Measurements from ENCODE around the gene TENT4B. TPM values are rescaled to one million over a fixed set of nuclear protein-coding genes. Genes with fewer than 3 reads are reported as not detected.

The TENT4B gene
- total RNA-seq, 1 donor from 2014 or later: 13.5 TPM

DNA sequence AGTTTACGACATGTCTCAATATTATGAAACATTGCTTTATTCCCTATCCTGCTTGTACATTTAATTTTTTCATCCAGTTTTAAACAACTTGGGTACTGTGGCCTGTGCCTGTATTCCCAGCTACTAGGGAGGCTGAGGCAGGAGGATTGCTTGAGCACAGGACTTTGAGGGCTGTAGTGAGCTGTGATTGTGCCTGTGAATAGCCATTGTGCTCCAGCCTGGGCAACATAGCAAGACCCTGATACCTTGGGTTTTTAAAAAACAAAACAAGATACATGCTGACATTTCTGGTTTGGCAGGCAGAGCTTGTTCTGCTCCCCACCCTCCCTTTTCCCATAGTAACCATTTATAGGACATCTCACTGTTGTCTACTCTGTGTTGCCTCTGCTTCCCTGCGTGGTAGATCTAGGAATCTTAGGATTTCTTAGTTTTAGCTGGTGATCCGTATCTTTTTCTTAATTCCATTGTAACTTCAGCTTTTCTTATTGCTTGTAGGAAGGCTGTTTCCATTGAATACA, 35.6 kb downstream of the TENT4B start:
- H3K27ac Mint-ChIP-seq: no peak overlapping the region
- peaks cover 13% of the 10 kb centered on the region for H3K4me1 Mint-ChIP-seq (ENCODE audit: low read depth)

DNA sequence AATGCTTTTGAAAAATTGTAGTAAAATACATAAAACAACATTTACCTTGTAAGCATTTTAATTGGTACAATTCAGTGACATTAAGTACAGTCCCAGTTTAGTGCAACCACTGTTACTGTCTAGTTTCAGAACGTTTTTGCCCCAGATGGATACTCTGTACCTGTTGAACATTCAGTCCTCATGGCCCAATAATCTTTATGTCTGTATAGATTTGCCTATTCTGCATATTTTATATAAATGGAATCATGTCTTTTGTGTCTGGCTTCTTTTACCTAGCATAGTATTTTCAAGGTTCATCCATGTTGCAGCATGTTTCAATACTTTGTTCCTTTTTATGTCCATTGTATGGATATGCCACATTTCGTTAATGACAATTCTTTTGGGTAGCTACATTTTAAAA, 37.2 kb downstream of the TENT4B start:
- Mint-ChIP-seq H3K4me3 (ENCODE audit: low read depth) (no peak overlapping the region), H3K27ac (no peak overlapping the region), H3K36me3 (ENCODE audit: insufficient read depth) (peaks cover 2% of the 10 kb centered on the region), H3K4me1 (ENCODE audit: low read depth) (peaks cover 10% of the 10 kb centered on the region), H3K9me3 (ENCODE audit: low read depth) (no peaks in the 10 kb centered on the region), H3K27me3 (no peaks in the 10 kb centered on the region)
- TF ChIP-seq, protein P1, sequence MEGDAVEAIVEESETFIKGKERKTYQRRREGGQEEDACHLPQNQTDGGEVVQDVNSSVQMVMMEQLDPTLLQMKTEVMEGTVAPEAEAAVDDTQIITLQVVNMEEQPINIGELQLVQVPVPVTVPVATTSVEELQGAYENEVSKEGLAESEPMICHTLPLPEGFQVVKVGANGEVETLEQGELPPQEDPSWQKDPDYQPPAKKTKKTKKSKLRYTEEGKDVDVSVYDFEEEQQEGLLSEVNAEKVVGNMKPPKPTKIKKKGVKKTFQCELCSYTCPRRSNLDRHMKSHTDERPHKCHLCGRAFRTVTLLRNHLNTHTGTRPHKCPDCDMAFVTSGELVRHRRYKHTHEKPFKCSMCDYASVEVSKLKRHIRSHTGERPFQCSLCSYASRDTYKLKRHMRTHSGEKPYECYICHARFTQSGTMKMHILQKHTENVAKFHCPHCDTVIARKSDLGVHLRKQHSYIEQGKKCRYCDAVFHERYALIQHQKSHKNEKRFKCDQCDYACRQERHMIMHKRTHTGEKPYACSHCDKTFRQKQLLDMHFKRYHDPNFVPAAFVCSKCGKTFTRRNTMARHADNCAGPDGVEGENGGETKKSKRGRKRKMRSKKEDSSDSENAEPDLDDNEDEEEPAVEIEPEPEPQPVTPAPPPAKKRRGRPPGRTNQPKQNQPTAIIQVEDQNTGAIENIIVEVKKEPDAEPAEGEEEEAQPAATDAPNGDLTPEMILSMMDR (IDR thresholded peaks at IDR 0.05; ENCODE audit: unreplicated experiment): no peak
- DNase-seq (ENCODE audit: low spot score, unreplicated experiment): no peak

More for the DNA sequence above, 35.6 kb downstream of the TENT4B start:
- Mint-ChIP-seq H3K36me3 (ENCODE audit: insufficient read depth) (peaks cover 2% of the 10 kb centered on the region), H3K4me3 (ENCODE audit: low read depth) (no peak overlapping the region), H3K9me3 (ENCODE audit: low read depth) (no peaks in the 10 kb centered on the region), H3K27me3 (no peaks in the 10 kb centered on the region)
- TF ChIP-seq, protein P1 (IDR thresholded peaks at IDR 0.05; ENCODE audit: unreplicated experiment): no peak
- DNase-seq (ENCODE audit: low spot score, unreplicated experiment): no peak

DNA sequence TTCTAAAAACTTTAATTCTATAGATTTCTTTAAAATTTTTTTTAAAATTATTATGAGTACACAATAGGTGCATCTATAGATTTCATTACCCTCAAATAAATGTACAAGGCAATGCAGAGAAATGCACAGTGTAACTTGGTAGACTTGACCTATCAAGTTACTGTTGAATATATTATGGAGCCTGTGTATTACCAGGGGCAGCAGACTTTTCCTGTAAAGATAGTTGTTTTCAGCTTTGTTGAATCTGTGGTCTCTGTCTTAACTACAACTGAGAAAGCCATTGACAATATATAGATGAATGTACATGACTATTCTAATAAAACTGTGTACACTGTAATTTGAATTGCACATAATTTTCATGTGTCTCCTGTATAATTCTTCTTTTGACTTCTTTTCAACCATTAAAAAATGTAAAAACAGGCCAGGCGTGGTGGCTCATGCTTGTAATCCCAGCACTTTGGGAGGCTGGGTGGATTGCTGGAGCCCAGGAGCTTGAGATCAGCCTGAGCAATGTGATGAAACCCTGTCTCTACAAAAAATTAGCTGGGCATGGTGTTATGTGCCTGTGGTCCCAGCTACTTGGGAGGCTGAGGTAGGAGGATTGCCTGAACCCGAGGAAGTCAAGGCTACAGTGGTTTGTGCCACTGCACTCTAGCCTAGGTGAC, 39.4 kb downstream of the TENT4B start:
- Mint-ChIP-seq H3K4me3 (ENCODE audit: low read depth) (no peak overlapping the region), H3K4me1 (ENCODE audit: low read depth) (peaks cover 6% of the 10 kb centered on the region), H3K9me3 (ENCODE audit: low read depth) (no peaks in the 10 kb centered on the region), H3K27me3 (no peaks in the 10 kb centered on the region), H3K27ac (no peak overlapping the region), H3K36me3 (ENCODE audit: insufficient read depth) (peaks cover 4% of the 10 kb centered on the region)
- TF ChIP-seq, protein P1 (IDR thresholded peaks at IDR 0.05; ENCODE audit: unreplicated experiment): no peak
- DNase-seq (ENCODE audit: low spot score, unreplicated experiment): no peak

DNA sequence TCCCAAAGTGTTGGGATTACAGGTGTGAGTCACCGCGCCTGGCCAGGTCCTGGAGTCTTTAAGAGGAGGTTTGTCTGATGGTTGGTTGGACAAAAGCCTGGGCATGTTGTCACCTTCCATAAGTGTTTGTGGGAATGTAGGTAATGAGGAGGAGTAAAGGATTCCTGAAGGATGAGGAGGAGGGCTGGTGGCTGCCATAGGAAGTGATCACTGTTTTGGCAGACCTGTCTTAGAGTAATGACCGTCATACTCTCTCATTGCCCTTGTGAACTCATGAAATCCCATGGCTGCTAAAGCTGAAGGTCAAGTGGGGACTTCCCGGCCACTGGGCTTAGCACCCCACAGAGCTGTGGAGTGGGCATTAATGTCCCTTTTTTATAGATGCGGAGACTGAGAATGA, 40.5 kb downstream of the TENT4B start:
- Mint-ChIP-seq H3K27ac (no peak overlapping the region), H3K4me3 (ENCODE audit: low read depth) (no peak overlapping the region), H3K27me3 (no peaks in the 10 kb centered on the region), H3K9me3 (ENCODE audit: low read depth) (no peaks in the 10 kb centered on the region), H3K36me3 (ENCODE audit: insufficient read depth) (peaks cover 6% of the 10 kb centered on the region), H3K4me1 (ENCODE audit: low read depth) (peaks cover 6% of the 10 kb centered on the region)
- DNase-seq (ENCODE audit: low spot score, unreplicated experiment): no peak
- TF ChIP-seq, protein P1 (IDR thresholded peaks at IDR 0.05; ENCODE audit: unreplicated experiment): no peak

DNA sequence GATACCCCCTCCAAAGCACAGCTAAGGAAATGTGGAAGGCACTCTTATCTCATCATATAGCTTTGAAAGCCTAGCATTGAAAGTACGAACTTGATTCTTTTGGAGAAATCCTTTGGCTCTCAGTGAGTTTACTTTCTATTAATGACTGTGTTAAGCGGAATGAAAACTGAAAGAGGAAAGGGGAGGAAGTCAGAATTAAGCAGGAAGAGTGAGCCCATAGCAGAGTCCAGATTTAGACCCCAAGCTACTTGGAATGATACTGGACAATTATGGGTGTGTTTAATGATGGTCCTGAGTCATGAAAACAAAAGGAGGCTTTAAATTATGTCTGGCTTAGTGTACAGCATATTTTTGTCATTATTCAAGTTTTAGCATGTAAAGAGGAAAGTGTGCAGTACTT, 42.2 kb downstream of the TENT4B start:
- Mint-ChIP-seq H3K4me3 (ENCODE audit: low read depth) (no peak overlapping the region), H3K36me3 (ENCODE audit: insufficient read depth) (peaks cover 6% of the 10 kb centered on the region), H3K27ac (no peak overlapping the region), H3K9me3 (ENCODE audit: low read depth) (no peaks in the 10 kb centered on the region), H3K27me3 (no peaks in the 10 kb centered on the region), H3K4me1 (ENCODE audit: low read depth) (peaks cover 7% of the 10 kb centered on the region)
- TF ChIP-seq, protein P1 (IDR thresholded peaks at IDR 0.05; ENCODE audit: unreplicated experiment): no peak
- DNase-seq (ENCODE audit: low spot score, unreplicated experiment): no peak

Data from progenitor cell of endocrine pancreas (in vitro differentiated cells).